WI38 (cell line): Measurements from ENCODE around the gene PALD1.

Experiments used
- H3K4me3 ChIP-seq: 2 replicates; pipeline ENCODE4 v1.5.1; 2011; ENCODE audit warnings: low read depth, mild to moderate bottlenecking, control low read depth, low read length
- TF ChIP-seq, protein P1 (sequence below): IDR thresholded peaks from 2 replicates; pipeline ENCODE4 v1.5.1; 2012; ENCODE audit warnings: low read depth, mild to moderate bottlenecking, control low read depth, low read length

PALD1 gene

GRCh38 chr10:70496341-70497119 lies 18.0 kb downstream of the PALD1 start:
- no peak overlapping the region for H3K4me3 ChIP-seq
- TF ChIP-seq, protein P1, sequence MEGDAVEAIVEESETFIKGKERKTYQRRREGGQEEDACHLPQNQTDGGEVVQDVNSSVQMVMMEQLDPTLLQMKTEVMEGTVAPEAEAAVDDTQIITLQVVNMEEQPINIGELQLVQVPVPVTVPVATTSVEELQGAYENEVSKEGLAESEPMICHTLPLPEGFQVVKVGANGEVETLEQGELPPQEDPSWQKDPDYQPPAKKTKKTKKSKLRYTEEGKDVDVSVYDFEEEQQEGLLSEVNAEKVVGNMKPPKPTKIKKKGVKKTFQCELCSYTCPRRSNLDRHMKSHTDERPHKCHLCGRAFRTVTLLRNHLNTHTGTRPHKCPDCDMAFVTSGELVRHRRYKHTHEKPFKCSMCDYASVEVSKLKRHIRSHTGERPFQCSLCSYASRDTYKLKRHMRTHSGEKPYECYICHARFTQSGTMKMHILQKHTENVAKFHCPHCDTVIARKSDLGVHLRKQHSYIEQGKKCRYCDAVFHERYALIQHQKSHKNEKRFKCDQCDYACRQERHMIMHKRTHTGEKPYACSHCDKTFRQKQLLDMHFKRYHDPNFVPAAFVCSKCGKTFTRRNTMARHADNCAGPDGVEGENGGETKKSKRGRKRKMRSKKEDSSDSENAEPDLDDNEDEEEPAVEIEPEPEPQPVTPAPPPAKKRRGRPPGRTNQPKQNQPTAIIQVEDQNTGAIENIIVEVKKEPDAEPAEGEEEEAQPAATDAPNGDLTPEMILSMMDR, result no peak

DNA sequence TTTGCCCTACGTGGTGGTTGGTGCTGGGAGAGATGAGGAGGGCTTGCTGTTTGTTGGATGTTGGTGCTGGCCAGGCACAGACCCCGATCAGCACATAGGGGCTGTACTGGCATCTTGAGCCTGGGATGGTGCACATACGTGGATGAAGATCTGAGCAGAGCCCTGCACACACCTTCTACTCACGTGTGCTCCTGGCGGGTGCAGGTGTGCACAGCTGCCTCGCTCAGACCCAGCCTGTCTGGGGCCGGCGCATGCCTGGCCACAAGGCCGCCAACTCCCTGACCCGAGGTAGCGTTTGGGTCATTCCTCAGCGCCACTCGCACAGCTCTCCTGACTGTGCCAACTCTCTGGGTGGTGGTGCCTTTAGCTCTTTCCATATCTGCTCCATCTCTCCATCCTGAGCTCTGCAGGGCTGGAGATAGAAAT lies 18.6 kb downstream of the PALD1 start:
- TF ChIP-seq, protein P1, result no peak
- no peak overlapping the region for H3K4me3 ChIP-seq

DNA sequence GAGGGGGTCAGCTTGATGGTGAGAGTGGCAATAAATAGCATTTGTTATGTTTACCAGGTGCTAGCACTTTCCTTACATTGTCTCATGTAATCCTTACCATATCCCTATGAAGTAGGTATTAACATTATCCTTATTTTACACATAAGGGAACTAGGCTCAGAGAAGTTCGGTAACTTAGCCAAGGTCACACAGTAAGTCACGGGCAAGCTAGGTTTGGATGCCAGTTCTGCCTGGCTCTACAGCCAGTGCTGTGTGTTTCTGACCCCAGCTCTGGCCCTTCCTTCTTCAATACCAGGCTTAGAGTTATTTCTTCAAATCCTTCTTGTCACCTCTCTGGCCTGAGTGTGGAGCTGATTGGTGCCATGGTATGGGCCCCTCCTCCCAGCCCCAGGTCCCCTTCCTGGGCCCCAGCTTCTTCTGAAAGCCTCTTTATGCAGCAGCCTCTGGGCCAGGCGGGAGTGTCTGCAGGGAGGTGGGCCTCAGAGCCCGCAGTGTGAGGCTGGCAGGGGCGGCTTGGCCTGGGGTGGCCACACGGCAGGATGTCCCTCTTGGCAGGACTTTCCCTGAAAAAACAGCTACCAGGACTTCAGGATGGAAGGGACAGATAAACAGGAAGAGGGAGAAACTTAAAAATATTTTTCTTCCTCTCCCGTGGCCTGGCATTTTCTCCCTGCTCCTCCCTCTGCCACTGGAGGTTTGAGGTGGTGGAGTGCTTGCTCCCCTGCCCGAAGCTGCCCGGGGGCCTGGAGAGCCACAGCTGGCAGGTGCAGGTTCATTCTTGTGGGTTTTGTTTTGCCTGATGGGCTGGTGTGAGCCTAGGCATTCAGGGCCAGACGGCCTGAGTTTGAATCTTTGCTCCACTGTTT lies 20.6 kb downstream of the PALD1 start:
- H3K4me3 ChIP-seq, result no peak overlapping the region
- TF ChIP-seq, protein P1, result no peak

GRCh38 chr10:70499836-70500167 lies 21.2 kb downstream of the PALD1 start:
- H3K4me3 ChIP-seq, result no peak overlapping the region
- TF ChIP-seq, protein P1, result no peak

- TF ChIP-seq, protein P1, result no peak
- H3K4me3 ChIP-seq, result no peak overlapping the region
Measured at GRCh38 chr10:70500368-70500767, 21.8 kb downstream of the PALD1 start.

GRCh38 chr10:70500812-70501301 lies 22.3 kb downstream of the PALD1 start:
- TF ChIP-seq, protein P1, result no peak

DNA sequence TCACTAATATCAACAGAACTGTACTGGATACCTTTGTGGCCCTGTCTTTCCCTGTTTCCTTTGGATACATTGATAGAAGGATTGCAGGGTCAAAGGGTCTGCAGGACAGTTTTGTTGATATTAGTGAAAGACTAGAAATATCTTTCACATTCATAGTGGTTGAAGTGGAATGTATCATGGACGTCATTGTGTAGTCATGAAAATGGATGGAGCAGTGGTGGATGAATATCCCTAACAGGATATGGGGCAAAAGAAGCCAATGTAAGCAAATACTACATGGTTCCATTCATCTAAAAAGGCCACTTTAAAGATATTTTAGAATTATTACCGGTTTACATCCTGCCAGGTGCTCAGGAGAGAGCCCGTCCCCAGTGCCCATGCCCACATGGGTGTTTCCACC lies 23.8 kb downstream of the PALD1 start:
- no peak overlapping the region for H3K4me3 ChIP-seq
- TF ChIP-seq, protein P1, result no peak

More at GRCh38 chr10:70500812-70501301, 22.3 kb downstream of the PALD1 start:
- H3K4me3 ChIP-seq, result no peak overlapping the region
